Panc1 (cell line): Measurements from ENCODE around the gene KRT86.

Experiments used
- CTCF ChIP-seq: fragments of 450-650 bp; IDR thresholded peaks from 2 replicates; pipeline ENCODE4 v1.5.1; 2017; ENCODE audit warnings: mild to moderate bottlenecking
- POLR2AphosphoS5 ChIP-seq: IDR thresholded peaks from 2 replicates; pipeline ENCODE4 v1.6.1; 2012; ENCODE audit warnings: mild to moderate bottlenecking, low read depth, low read length, moderate library complexity
- TCF7L2 ChIP-seq: IDR thresholded peaks from 2 replicates; pipeline ENCODE4 v1.6.1; 2011; ENCODE audit warnings: mild to moderate bottlenecking, low read depth, low read length, inconsistent platforms

DNA sequence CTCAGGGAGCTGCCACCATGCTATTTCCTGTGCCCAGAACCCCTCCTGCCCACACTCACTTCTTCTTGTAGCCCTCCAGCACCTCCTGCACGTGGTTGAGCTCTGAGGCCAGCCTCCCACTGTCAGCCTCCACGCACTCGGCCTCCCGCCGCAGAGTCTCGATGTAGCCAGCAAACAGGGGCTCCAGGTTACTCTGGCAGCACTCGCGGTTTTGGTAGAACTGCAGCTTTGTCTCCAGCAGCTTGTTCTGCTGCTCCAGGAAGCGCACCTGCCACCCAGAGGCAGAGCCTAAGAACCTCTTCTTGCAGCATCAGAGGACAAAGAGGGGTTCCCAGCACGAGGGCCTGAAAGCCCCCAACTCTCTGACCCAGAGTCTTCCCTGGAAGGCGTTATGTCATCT, 44.7 kb downstream of the KRT86 start:
- TF ChIP-seq CTCF = no peak; the same call in 1 of the 2 replicates
- TF ChIP-seq TCF7L2 = no peak
- no peak for TF ChIP-seq POLR2AphosphoS5
